Measurements from ENCODE around the gene FMNL2.

- TF ChIP-seq TAF1 (IDR thresholded peaks at IDR 0.05; ENCODE audit: borderline replicate concordance, low read depth, low read length) (0 out of 2 replicates have a peak, but pooled peaks have one; percentile 33), POLR2A (IDR thresholded peaks at IDR 0.05; ENCODE audit: low read depth, low read length) (peak; percentile 73; the same call in 1 of the 2 replicates)
These were observed 72.3 kb downstream of the FMNL2 start for GRCh38 chr2:152407204-152407721.
